Hematopoietic multipotent progenitor cell treated with erythropoietin and hydrocortisone succinate and interleukin-3 and kit ligand, for 4 days (in vitro differentiated cells): ENCODE data around the gene ZBTB7C.

Experiments
- DNase-seq: peaks from one replicate; pipeline ENCODE4 v3.0.0-alpha.2; 2015

Gene ZBTB7C

GRCh38 chr18:48073211-48073930, 335.8 kb downstream of the ZBTB7C start:
- DNase-seq, result no peak

DNA sequence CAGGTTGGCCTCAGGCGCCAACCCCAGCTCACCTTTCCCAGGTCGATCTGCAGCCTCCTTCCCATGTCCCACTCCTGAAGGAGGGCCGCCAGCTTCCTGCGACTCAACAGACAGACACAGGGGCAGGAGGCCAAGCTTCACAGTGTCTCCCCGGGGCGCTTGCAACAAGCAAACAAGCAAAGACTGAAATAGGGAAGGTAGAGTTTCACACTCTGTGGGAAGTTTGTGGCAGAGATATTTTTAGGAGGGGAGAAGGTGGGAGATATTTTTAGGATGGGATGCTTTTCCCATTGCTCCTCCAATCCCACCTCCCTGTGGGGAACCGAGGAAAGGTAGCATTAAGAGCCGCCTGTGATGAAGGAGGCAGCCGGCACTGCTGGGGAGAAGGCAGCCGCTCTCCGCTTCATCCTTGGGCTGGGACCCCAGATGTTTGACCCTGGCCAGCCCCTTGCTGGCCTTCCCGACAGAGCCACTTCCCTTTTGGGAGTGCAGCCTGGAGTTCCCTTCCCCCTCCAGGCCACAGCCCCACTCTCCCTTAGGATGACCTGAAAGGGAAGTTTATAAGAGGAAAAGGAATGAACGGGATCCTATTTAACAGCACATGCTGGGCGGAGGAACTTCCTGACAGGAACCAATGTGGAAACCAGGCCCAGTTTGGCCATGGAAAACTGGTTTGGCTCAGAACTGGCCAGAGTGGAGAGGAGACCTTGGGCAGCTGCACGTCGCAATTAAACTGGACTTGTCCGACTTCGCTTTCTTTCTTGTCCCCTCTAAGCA, 336.6 kb downstream of the ZBTB7C start:
- no peak for DNase-seq

- no peak for DNase-seq
Measured at GRCh38 chr18:48068916-48069445, 340.2 kb downstream of the ZBTB7C start.

GRCh38 chr18:48066225-48066652, 342.9 kb downstream of the ZBTB7C start:
- no peak for DNase-seq

DNA sequence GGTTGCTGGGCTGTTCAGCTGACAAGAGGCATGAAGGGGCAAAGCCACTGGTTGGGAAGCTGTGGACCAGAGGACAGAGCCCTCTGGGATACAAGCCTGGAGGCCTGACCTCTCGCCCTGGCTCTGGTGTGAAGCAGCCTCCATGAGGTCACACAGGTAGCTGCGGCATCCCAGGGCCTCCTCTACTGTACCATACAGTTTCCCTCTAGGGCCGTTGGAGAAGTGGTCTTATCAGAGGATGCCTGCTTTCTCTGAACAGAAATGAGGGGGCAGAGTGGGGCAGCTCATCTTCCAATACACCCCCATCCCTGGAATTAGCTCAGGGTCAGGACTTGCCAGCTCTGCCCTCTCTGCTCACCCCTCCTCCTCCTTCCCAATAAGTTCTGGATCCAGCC, 343.6 kb downstream of the ZBTB7C start:
- DNase-seq, result no peak

- DNase-seq, result no peak
Measured at GRCh38 chr18:48064978-48065600, 344.1 kb downstream of the ZBTB7C start.

DNA sequence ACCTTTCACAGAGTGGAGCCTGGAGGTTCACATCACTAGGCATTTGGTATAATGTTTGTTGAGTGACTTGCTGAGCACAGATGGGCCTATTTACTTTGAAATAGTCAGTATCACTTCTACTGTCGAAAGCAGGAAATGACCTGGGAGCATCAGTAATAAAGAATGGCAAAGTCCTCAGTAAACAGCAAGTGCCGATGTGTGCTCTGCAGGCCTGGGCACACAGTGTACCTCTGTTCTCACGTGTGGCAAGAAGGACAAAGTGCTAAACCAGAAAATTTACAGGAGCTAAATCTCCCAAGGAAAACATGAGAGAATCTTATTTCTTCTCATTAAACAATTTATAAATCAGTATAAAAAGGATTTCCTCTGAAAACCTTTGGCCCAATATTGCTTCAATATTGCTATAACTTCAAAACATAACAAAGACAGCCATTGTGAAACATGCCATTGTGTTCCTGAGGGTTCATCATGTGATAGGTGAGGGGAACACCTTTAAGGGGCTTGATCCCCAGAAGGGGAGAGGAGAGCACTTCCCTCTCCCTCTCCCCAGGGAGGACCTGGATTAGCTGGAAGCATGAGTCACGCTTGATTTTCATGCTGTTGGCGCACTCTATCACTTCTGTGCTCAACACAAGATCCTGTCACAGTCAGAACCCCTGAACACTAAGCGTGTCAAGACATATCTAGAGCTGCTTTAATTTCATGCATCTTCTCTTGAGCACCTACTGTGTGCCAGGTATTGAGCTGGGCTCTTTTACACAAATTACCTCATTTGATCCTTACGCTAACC, 347.2 kb downstream of the ZBTB7C start:
- no peak for DNase-seq

- DNase-seq, result no peak
Measured at GRCh38 chr18:48060970-48061369, 348.2 kb downstream of the ZBTB7C start.

DNA sequence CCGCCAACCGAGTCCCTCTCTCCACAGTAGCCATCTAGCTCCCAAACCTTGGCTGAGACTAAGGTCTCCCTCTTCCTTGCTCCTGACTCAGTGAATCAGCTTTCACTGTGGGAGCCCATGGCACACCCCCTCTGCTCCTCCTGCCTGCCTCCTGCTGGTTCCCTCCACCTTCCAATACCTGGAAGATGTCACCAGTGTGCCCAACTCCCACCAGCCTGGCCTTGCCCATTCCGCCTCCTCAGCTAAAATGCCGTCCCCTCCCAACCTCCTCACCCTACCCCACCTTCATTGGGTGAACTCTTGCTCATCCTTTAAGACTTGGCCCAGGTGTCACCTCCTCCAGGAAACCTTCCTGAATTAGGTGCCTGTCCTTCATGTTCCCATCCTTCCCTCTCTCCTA, 348.8 kb downstream of the ZBTB7C start:
- no peak for DNase-seq

GRCh38 chr18:48059455-48060010, 349.6 kb downstream of the ZBTB7C start:
- no peak for DNase-seq

DNA sequence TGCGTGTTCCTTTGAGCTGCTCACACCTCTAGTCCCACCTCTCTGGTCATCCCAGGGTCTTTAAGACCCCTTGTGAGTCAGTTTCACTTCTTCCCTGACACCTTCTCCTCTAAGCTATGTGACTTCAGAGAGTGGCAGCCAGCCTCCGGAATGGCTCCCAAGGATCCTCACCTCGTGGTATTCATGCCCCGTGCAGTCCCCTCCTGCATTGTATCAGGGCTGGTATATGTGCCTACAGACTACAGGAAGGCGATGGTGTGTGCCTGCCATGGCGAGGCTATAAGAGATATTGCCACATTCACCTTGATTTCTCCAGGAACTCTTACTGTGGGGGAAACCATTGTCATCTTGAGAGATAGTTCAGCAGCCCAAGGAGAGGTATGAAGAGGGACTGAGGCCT, 350.7 kb downstream of the ZBTB7C start:
- no peak for DNase-seq

DNA sequence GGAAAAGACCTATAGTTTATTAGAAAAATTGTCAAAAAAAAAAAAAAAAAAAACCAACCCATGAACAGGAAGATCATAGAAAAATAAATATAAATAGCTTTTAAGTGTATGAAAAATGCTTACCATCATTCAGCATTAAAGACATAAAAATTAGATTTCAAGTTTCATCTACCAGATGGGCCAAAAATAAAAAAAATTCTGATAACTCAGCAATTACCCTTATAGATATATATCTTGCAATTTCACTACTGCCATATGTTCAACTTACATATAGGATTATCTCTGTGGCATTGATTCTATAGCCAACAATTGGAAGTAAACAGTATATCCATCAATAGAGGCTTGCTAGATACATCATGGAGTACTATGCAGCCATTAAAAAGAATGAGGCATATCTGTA, 352.2 kb downstream of the ZBTB7C start:
- DNase-seq, result no peak

GRCh38 chr18:48055351-48055750, 353.8 kb downstream of the ZBTB7C start:
- DNase-seq, result no peak

GRCh38 chr18:48053881-48054816, 355.0 kb downstream of the ZBTB7C start:
- DNase-seq, result peak; percentile 10

DNA sequence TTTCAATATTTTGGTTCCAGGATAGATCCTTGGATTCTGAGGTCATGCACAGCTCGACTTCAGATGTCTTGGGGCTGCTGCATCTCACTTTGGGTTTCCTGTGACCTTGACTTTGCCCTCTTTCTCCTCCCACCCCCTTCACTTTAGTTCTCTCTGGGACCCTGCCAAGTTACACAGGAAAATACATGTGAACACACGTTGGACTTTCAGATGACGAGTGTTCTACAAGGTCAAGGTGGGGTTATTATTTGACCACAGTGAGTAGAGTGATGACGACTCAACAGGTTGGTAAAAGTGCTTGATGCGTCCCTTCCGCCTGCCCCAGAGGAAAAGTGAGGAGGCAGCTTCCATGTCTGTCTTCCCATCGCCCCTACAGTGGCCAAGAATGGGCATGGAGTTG, 356.3 kb downstream of the ZBTB7C start:
- DNase-seq, result no peak

DNA sequence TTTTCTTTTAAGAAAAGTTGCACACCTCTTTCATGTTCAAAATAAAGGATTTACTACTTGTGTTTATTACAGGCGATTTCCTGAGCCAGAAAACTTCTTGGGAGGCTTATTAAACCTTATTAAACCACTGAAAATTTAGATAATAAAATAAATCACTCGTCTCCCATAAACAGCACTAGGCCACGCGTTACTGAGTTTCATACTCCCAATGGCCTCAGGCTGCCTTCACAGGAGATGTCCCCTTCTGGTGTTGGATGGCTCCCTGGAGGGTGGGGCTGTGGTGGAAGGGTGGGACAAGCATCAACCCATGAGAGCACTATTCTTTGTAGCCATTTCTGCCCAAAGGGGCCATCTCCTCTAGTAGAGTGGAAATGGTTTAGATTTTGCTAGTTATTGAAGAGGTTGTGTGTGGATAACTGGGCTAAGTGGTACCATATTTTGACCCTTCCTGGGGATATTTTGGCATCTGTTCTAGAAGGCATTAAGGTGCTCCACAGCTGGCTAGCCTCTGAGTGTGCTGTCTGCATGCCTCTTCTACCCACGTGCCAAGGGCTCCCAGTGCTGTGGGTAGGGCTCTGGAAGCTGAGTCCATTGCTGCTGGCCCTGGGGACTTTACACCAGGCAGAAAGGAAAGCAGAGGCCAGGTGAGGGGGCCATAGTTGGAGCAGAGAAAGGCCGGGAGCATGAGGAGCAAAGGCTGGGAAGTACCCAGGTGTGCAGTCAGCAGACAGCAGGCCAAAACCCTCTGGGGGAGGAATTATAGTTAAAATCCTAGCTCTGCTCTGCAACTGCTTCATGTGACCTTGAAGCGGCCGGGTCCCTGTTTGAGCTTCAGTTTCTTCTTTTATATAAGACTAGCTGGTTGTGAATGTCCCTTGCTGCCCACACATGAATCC, 357.0 kb downstream of the ZBTB7C start:
- no peak for DNase-seq

DNA sequence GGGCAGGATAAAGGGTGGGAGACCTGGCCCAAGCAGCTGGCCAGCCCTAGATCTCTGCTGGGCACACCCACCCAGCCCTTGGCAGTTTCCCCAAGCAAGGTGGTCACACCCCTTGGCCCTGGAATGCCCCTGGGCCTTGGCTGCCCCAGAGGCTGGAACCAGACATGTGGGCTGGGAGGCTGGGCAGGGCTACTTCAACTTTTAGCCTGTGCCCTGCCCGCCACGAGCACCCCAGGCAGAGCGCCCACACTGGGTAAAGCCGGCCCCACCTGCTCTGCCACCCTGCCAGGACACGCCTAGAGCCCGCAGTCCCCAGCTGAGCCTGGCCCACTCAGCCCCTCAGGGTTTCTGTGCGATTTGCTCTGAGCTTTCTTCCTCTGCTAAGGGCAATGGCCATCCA, 359.0 kb downstream of the ZBTB7C start:
- no peak for DNase-seq

DNA sequence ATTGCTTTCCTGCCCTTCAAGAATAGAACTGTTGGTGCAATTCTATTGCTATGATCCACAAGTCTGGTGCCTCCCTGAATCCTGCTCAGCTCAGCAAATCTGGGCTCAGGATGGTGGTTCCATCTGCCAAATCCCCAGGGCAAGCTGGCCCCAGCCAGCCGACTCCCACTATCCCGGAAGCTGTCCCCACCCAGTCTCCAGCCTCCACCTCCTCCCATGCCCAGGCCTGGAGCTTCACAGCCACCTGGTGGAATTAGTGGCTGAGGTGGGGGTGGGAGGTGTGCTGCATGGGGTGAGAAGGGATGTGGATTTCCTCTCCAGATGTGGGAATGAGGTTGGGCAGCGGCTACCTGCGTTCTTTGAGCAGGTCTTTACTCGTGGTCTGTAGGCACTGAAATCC, 359.4 kb downstream of the ZBTB7C start:
- DNase-seq, result no peak

GRCh38 chr18:48048251-48048650, 360.9 kb downstream of the ZBTB7C start:
- DNase-seq, result no peak

DNA sequence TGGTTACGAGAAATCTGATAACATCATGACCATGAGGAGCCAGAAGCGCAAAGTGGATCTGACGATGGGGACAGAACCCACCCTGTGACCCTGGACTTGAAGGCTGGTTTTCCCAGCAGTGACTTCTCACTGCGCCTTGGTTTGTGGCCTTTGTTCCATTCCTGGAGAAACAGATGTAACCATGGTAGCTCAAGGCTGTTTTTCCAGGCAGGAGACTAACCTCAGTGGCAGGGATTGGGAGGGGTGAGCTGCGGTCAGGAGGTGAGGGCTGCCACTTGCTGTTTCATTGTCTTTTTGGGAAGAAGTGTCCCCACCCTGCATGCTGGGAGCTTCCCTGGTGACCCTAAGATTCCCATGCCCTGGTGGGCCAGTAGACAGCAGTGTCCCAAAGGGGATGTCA, 362.3 kb downstream of the ZBTB7C start:
- no peak for DNase-seq
